Activated B cell treated with CpG ODN at 0.5 μM for 24 hours (primary cell): ENCODE data around the gene LSMEM2. TPM values are rescaled to one million over a fixed set of nuclear protein-coding genes. Genes with fewer than 3 reads are reported as not detected.
"Not testable (repeated sequence)": the region's sequence is repeated elsewhere in the genome, so short reads cannot be mapped to it uniquely, and the experiment has no call there.

ENCODE experiments used
- ATAC-seq: fragments of 200-7000 bp; cut with Tn5 transposase; one replicate; pipeline ENCODE4 v1.10.0; 2021; ENCODE audit warnings: low read depth, mild to moderate bottlenecking, moderate library complexity
- CTCF ChIA-PET: fragments of 350-600 bp; sonication (Branson Sonifier 250); formaldehyde crosslinking; loops from one replicate; lab custom pipeline; 2021; ENCODE audit warnings: antibody characterized with exemption; lab: Charles Lee
- POLR2A ChIA-PET: fragments of 350-600 bp; sonication (Branson Sonifier 250); formaldehyde crosslinking; loops from one replicate; lab custom pipeline; 2021; ENCODE audit warnings: antibody characterized with exemption; lab: Charles Lee
- DNase-seq: peaks from one replicate; pipeline ENCODE4 v3.0.0; 2022
- H3K27ac Mint-ChIP-seq: one replicate; pipeline ENCODE4 v1.8.0; 2020; ENCODE audit warnings: mixed read lengths
- H3K27me3 Mint-ChIP-seq: one replicate; pipeline ENCODE4 v1.8.0; 2021; ENCODE audit warnings: mixed read lengths
- H3K36me3 Mint-ChIP-seq: one replicate; pipeline ENCODE4 v1.8.0; 2021; ENCODE audit warnings: low read depth, mixed read lengths
- H3K4me1 Mint-ChIP-seq: one replicate; pipeline ENCODE4 v1.8.0; 2021; ENCODE audit warnings: mixed read lengths
- H3K4me3 Mint-ChIP-seq: one replicate; pipeline ENCODE4 v1.8.0; 2020; ENCODE audit warnings: mild to moderate bottlenecking, mixed read lengths
- H3K9me3 Mint-ChIP-seq: one replicate; pipeline ENCODE4 v1.8.0; 2020; ENCODE audit warnings: mixed read lengths
- intact Hi-C: fragments of 100-400 bp; cut with micrococcal nuclease; formaldehyde crosslinking; loops from one replicate; pipeline ENCODE4 v1.15.1; 2024
- total RNA-seq: library from RNA; stranded (reverse); gene quantifications from 2 replicates; pipeline ENCODE4 v1.2.3, GENCODE V29; 2022
- TF ChIP-seq, protein P1 (sequence below): fragments of 200-600 bp; IDR thresholded peaks from one replicate; pipeline ENCODE4 v1.8.0; 2022; ENCODE audit warnings: antibody characterized with exemption, mild to moderate bottlenecking

The LSMEM2 gene
- total RNA-seq, 1 donor from 2014 or later, result not detected

DNA sequence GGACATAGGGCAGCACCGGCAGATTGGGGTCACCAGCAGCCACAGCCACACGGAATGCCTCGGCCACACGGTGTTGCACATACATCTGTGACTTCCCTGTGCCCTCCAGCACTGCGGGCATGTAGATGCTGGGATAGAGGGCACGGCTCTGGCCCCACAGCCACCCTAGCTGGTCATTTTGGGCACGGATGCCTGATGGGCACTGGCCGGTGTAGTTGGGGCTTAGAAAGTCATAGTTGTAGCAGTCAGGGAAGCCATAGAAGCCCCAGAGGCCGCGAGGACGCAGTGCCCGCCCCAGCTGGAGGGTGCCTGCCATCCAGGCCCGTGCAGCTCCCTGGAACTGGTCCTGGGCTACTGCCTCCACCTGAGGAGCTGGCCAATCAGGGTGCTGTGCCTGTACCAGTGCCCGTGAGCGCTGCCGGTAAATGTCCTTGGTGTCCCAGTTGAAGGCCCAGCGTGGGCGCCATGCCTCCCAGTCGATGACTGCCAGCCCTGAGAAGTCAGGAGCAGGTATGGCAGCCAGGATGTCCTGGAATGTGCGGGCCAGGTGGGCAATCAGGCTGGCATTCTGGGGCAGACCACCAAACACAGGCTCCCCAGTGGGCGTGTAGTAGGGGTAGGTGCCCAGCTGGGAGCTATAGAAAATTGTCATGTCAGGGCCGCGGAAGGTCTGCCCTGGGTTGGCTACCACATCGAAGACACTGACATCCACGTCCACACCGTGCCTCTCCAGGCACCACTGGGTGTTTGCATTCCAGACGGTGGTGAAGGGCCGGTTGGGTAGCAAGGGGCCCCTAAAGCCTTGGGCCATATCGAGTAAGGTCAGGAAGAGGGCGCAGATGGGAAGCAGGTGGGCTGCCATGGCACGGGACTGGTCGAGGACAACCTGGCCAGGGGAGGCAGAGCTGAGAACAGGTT is 23.5 kb downstream of the LSMEM2 start:
- intact Hi-C loops, result no loop called here
- POLR2A ChIA-PET, result no interaction called here
- no peaks in the 10 kb centered on the region for H3K27me3 Mint-ChIP-seq
- no peak for DNase-seq
- H3K27ac Mint-ChIP-seq, result no peak overlapping the region
- CTCF ChIA-PET, result no interaction called here
- H3K4me3 Mint-ChIP-seq, result no peak overlapping the region
- ATAC-seq, result no peak
- peaks cover 4% of the 10 kb centered on the region for H3K36me3 Mint-ChIP-seq
- H3K9me3 Mint-ChIP-seq, result no peaks in the 10 kb centered on the region
- H3K4me1 Mint-ChIP-seq, result peaks cover 31% of the 10 kb centered on the region
- TF ChIP-seq, protein P1, sequence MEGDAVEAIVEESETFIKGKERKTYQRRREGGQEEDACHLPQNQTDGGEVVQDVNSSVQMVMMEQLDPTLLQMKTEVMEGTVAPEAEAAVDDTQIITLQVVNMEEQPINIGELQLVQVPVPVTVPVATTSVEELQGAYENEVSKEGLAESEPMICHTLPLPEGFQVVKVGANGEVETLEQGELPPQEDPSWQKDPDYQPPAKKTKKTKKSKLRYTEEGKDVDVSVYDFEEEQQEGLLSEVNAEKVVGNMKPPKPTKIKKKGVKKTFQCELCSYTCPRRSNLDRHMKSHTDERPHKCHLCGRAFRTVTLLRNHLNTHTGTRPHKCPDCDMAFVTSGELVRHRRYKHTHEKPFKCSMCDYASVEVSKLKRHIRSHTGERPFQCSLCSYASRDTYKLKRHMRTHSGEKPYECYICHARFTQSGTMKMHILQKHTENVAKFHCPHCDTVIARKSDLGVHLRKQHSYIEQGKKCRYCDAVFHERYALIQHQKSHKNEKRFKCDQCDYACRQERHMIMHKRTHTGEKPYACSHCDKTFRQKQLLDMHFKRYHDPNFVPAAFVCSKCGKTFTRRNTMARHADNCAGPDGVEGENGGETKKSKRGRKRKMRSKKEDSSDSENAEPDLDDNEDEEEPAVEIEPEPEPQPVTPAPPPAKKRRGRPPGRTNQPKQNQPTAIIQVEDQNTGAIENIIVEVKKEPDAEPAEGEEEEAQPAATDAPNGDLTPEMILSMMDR, result no peak

DNA sequence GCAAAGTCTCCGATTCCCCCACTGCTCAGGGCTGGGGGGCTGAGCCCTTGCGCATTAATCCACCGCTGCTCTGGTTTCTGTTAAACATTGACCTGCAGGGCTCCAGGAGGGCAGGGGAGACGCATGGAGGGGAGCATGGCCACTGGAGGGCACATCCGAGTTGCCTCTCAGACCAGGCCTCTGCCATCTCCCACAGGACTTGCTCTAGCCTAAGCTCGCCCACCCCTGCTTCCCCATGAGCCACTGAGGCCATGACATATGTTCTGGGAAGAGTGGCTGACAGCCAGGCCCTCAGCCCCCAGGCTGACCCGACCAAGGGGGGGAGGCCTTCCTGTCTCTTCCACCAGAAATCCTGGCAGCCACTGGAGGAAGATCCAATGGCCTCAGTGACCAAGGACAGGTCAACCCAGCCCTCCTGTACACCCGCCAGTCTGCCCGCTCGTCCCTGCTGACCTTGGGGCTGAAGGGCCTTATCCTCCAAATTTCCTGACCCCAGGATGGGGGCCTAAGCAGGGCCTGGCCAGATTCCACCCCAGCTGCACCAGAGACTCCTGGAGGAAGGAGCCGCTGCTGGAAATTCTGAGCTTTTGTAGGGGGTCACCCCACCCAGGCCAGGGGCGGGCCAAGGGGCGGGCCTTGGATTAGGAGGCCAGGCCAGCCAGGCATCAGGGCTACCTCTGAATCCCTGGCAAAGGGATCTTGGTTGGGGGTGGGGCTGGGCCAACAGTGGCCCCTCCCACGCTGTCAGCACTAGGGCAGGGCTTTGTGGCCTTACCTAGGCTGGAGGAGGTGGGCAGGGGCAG is 24.3 kb downstream of the LSMEM2 start, which contains the start of gene HYAL1:
Gene HYAL1, minus strand, starts transcription at position 562 of the 803 bp plus-strand sequence. CDS start 618 bp downstream, outside the sequence.
- ATAC-seq, result no peak
- no peak within 1 kb of the TSS for H3K27ac Mint-ChIP-seq
- no peaks in the 10 kb centered on the region for H3K9me3 Mint-ChIP-seq
- ChIA-PET POLR2A (no interaction called here), CTCF (no interaction called here)
- TF ChIP-seq, protein P1, result no peak
- H3K4me1 Mint-ChIP-seq, result peaks cover 25% of the 10 kb centered on the region
- no peak within 1 kb of the TSS for H3K4me3 Mint-ChIP-seq
- intact Hi-C loops, result no loop called here
- H3K36me3 Mint-ChIP-seq, result peaks cover 4% of the 10 kb centered on the region
- H3K27me3 Mint-ChIP-seq, result no peaks in the 10 kb centered on the region
- DNase-seq, result no peak

DNA sequence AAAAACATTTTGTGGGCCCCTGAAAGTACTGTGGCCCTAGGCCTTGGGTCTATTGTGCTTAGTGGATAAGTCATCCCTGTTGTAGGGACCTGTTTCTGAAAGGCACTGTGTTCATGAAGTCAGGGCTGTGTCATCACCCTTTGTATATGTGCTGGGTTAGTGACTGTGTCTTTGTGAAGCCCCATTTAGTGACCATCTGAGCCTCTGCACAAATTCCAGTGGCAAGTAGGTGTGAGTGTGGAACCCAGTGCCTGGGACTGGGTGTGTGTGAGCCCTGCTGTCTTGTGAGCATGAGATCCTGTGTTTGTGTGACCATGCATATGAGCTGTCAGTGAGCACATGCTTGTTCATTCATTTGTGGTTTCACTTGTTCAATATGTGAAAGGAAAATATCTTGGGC is 25.7 kb downstream of the LSMEM2 start:
- H3K4me3 Mint-ChIP-seq, result no peak overlapping the region
- H3K27ac Mint-ChIP-seq, result no peak overlapping the region
- POLR2A ChIA-PET, result no interaction called here
- CTCF ChIA-PET, result no interaction called here
- no peaks in the 10 kb centered on the region for H3K9me3 Mint-ChIP-seq
- no peak for DNase-seq
- no peak for ATAC-seq
- H3K36me3 Mint-ChIP-seq, result no peaks in the 10 kb centered on the region
- TF ChIP-seq, protein P1, result no peak
- H3K27me3 Mint-ChIP-seq, result no peaks in the 10 kb centered on the region
- intact Hi-C loops, result no loop called here
- peaks cover 14% of the 10 kb centered on the region for H3K4me1 Mint-ChIP-seq

DNA sequence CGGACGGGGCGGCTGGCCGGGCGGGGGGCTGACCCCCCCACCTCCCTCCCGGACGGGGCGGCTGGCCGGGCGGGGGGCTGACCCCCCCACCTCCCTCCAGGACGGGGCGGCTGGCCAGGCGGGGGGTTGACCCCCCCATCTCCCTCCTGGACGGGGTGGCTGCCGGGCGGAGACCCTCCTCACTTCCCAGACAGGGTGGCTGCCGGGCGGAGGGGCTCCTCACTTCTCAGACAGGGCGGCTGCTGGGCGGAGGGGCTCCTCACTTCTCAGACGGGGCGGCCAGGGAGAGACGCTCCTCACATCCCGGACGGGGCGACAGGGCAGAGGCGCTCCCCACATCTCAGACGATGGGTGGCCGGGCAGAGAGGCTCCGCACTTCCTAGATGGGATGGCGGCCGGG is 33.2 kb downstream of the LSMEM2 start:
- H3K9me3 Mint-ChIP-seq, H3K27me3 Mint-ChIP-seq, H3K36me3 Mint-ChIP-seq, ATAC-seq, H3K27ac Mint-ChIP-seq, H3K4me3 Mint-ChIP-seq, intact Hi-C loops, DNase-seq, CTCF ChIA-PET, POLR2A ChIA-PET: not testable (repeated sequence)
- peaks cover 11% of the 10 kb centered on the region for H3K4me1 Mint-ChIP-seq

DNA sequence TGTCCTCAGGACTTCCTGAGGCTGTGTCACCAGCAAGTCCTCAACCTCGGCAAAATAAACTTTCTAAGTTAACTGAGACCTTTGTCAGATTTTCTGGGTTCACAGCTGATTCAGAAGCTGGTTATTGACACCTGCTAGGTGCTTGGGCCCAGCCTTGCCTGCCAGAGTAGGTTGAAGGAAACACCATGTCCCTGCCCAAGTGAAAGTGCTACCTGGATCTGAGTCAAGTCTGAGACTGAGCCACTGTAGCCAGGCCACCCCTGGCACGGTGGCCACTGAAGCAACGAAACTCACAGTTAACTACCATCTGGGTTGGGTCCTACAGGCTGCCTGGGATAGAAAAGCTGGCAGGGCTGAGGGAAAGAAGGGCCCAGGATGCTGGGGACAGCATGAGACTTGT is 35.5 kb downstream of the LSMEM2 start:
- TF ChIP-seq, protein P1, result no peak
- no peaks in the 10 kb centered on the region for H3K36me3 Mint-ChIP-seq
- H3K9me3 Mint-ChIP-seq, result no peaks in the 10 kb centered on the region
- no peaks in the 10 kb centered on the region for H3K27me3 Mint-ChIP-seq
- intact Hi-C loops, result no loop called here
- ChIA-PET CTCF (interaction anchor here (1.1 kb wide), 1 partner anchor 15 kb away, joined by 3 read pairs; the partner anchor contains the start of genes HYAL3 and NAA80), POLR2A (interaction anchor here (0.9 kb wide), 1 partner anchor 8 kb away, joined by 3 read pairs; no protein-coding TSS in a partner anchor)
- ATAC-seq, result no peak
- peaks cover 23% of the 10 kb centered on the region for H3K4me1 Mint-ChIP-seq
- no peak for DNase-seq
- peak overlapping the region; percentile 11 for H3K27ac Mint-ChIP-seq
- no peak overlapping the region for H3K4me3 Mint-ChIP-seq
